ENCODE data around the gene RAB3GAP1.
"Not testable (repeated sequence)": the region's sequence is repeated elsewhere in the genome, so short reads cannot be mapped to it uniquely, and the experiment has no call there.

RAB3GAP1 gene

DNA sequence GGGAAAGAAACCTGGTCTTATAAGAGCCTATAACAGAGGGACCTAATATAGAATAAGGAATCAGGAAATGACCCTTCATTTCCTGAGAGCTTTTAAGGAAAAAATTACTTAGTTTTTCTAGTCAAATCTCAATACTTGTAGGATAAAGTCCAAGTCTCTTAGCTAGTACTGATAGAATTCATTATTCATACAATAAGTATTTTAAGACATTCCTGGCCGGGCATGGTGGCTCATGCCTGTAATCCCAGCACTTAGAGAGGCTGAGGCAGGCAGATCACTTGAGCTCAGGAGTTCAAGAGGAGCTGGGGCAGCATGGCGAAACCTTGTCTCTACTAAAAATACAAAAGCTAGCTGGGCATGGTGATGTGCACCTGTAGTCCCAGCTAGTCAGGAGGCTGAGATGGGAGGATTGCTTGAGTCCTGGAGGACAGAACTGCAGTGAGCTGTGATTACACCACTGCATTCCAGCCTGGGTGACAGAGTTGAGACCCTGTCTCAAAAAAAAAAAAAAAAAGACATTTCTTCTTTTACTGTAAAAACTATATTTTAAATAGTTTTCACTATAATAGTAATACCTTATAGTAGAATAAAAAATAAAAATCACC is 3.2 kb downstream of the RAB3GAP1 start:
- DNase-seq, result no peak

DNA sequence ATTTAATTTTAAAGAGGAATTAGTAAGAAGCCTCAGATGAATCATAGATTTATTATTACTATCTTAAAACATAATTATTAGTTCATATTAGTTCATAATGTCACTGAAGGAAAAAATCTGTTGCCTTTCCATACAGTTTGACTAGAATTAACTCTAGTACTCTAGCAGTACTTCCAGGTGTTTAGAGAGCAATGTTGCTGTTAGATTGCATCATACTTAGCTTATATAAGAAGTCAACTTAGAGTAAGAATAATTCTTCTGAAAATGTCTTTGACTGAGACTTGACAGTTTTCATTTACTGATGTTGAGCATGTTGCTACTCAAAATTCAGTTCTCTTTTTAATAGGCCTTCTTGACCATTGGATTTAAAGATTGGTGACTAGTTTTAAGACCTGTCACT is 4.7 kb downstream of the RAB3GAP1 start:
- no peak for DNase-seq

DNA sequence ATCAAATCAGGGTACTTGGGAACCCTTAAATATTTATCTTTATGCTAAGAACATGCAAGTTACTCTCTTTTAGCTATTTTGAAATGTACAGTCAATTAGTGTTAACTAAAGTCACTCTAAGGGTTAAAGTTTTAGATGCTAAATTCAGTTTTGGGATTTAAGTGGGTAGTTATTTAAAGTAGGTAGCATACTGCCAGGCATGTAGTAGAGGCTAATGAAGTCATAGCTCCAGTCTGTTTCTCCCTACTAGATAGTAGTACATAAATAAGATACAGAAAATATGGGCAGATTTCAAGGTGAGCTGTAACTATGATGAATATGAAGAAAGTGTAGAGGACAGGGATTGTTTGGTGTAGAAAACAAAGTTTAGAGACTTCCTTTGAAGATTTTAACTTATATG is 7.5 kb downstream of the RAB3GAP1 start:
- DNase-seq, result no peak

DNA sequence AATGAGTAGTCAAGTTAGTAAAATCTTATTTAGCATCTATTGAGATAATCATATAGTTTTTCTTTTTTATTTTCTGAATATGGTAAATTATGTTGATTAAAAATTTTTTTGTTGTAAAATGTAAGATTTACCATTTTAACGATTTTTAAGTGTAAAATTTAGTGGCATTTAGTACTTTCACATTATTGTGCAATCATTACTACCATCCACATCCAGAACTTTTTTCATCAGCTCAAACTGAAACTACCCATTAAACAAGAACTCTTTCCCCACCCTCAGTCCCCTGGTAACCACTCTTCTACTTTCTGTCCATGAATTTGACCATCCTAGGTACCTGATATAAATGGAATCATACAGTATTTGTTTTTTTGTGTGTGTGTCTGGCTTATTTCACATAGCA is 11.1 kb downstream of the RAB3GAP1 start:
- DNase-seq, result no peak

DNA sequence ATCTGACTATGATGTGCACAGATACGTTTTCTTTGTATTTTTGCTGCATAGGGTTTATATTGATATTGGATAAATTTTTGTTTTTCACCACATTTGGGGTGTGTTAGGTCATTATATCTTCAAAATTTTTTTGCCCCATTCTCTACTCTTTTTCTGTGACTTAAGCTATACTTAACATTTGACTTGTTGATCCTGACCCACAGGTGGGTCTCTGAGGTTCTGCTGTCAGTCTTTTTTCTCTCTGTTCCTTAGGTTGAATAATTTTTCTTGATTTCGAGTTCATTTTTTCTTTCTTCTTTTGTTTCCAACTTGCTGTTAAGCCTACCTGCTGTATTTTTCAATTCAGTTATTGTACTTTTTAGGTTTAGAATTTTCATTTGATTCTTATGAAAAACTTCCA is 12.1 kb downstream of the RAB3GAP1 start:
- DNase-seq, result no peak

DNA sequence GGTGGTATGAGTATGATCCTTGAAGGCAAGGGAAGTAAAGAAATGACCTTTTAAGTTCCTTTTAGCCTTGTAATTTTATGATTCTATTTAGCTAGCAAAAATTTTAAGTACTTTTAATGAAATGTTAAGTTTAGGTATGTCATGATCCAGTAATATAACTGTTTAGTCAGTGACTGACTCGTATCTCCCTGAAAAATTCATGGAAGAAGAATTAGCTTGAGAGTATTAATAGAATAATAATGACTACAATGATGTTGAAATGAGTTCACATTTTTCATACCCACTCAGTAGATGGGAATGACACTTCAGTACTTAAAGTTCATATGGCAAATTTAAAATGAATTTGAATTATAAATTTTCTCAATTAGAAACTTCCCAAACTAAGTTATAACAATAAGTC is 14.6 kb downstream of the RAB3GAP1 start:
- DNase-seq, result no peak

DNA sequence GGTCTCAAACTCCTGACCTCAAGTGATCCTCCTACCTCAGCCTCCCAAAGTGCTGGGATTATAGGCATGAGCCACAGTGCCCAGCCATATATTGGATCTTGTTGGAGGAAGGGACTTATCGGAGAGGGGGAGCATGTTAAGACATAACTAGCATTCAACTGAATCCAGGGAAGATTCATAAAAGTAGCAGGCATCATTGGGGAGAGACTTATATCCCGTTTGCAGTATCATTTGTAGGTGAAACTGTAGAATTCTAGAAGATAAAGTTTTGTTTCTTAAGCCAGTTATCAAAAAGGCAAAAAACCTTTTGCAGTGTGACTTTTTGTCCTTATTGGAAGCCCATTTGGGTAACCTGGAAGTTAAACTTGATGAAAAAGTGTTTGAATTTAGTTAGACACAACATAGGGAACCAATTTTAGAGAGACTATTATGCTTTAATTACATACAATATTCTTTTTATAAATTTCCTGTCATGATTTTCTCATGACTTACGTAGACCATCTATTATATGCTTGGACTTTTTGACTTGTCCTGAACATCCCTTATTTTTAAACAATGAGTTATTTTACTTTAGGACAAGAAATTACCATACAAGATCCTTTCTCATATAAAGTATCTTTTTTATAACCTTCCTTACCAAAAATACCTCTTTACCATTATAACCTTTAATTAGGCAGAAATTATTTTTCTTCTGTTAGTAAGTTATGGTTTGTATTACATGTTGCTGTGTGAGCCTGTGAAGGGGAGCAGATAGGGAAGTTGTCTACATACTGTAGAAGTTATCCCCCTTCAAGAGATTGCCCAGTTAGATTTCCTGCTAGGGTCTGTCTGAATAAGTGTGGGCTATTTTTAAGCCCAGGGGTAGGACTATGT is 20.3 kb downstream of the RAB3GAP1 start:
- DNase-seq, result no peak

DNA sequence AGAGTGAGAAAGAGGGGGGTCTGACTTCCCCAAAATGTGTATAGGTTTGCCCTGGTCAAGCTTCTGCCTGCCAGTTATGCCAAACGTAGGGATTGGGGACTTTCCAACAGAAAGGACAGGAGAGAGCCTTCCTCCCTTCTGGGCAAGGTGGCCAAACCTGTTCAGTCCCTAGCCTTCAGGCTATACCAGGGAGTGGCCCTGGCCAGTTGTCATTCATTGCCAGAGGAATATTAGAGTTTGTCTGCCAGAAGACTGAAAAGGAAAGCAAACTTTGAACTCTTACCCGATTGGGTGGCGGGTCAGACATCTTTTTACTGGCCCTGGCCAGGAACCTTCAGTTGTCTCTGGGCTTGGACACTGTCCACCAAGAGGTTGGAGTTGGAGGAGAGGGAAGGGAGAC is 22.1 kb downstream of the RAB3GAP1 start:
- no peak for DNase-seq

DNA sequence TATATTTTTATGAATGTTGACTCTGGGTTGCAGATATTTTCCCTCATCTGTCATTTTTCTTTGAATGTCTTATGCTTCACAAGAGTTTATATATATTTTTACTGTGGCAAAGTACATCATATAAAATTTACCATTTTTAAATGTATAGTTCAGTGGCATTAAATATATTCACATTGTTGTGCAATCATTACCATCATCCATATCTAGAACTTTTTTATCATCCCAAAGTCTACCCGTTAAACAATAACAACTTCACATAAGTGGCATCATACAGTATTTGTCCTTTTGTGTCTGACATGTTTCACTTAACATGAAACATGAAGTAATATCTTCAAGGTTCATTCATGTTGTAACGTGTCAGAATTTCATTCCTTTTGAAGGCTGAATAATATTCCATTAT is 24.5 kb downstream of the RAB3GAP1 start:
- no peak for DNase-seq

DNA sequence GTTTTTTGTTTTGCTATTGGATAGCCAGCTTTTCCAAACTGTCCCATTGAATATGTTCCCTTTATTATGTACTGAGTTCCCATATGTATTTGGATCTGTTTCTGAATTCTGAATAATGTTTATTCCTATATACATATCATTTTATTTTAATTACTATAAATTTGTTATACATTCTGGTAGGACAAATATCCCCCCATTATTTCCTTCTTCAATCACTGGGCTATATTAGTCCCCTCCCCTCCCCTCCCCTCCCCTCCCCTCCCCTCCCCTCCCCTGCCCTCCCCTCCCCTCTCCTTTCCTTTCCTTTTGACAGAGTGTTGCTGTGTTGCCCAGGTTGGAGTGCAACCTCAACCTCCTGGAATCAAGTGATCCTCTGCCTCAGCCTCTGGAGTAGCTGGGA is 26.3 kb downstream of the RAB3GAP1 start:
- DNase-seq, result no peak

DNA sequence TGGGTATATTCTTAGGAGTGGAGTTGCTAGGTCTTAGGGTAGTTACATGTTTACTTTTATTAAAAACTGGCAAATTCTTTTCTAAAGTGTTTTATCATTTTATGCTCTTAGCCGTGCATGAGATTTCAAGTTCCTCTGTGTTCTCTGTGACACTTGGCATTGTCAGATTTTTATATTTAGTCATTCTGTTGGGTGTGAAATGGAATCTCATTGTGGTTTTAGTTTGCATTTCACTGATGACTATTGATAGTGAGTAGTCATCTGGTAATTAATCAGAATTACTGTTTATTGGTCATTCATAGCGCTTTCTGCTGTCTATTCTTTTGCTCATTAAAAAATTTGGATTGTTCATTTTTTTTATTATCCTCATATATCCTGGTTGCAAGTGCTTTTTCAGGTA is 34.1 kb downstream of the RAB3GAP1 start:
- no peak for DNase-seq

DNA sequence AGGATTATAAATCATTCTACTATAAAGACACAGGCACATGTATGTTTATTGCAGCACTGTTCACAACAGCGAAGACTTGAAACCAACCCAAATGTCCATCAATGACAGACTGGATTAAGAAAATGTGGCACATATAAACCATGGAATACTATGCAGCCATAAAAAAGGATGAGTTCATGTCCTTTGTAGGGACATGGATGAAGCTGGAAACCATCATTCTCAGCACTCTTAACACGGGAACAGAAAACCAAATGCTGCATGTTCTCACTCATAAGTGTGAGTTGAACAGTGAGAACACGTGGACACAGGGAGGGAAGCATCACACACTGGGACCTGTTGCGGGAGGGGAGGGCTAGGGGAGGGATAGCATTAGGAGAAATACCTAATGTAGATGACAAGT is 37.5 kb downstream of the RAB3GAP1 start:
- DNase-seq, result not testable (repeated sequence)

DNA sequence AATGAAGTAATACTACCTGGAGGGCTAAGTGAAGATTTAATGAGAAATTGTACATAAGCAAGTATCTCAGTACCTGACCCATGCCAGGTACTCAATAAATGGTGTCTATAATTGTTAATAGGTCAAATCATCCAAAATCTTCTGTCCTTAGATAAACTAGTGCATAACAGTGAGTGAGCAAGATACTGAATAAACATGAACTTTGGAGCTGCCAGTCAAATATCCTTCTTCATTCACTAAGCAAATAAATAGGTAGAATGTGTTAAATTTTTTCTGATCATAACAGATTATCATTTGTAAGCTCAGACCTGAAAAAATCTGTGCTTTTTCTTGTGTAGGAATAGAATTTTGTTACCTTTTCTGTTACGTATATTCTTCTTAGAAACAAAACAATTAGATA is 39.6 kb downstream of the RAB3GAP1 start:
- no peak for DNase-seq

DNA sequence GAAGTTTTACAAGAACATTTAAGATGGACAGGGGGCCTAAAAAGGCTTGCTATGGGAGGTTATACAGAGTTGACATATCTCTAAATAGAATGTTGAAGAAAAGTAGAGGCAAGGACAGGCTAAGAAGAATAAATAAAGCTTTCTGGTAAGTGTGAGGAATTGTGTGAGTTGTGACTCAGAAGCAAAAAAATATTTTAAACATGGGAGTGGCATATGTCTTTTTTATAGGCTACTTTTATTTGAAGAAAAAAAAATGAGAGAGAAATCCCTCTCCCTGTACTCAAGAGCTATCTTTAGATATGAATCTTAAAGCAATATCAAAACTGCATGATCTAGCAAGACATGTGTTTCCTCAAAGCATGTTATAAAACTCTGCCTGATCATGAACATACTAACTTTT is 41.1 kb downstream of the RAB3GAP1 start:
- no peak for DNase-seq

DNA sequence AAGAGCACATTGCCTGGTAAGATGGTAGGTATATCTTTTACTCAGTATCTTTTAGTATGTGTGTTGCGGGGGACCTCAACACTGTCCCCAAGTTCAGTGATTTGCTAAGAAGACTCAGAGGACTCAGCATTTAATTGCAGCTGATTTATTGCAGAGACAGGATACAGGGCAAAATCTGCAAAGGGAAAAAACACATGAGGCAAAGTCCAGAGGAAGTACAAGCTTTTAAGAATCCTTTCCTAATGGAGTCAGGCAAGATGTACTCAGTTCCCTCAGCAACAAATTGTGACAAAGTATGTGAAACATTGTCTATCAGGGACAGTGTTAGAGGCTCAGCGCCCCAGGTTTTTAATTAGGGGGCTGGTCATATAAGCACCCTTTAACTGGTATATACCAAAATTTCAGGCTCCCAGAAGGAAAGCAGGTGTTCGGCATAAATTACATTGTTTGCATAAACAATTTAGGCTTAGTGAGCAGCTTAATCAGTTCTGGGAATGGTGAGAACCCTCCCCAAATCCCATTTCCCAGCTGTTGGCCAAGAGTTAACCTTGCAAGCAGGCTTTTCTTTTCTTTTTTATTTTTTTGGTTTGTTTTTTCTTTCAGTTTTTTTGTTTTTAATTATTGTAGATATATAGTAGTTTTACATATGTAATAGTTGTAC is 41.7 kb downstream of the RAB3GAP1 start:
- no peak for DNase-seq

DNA sequence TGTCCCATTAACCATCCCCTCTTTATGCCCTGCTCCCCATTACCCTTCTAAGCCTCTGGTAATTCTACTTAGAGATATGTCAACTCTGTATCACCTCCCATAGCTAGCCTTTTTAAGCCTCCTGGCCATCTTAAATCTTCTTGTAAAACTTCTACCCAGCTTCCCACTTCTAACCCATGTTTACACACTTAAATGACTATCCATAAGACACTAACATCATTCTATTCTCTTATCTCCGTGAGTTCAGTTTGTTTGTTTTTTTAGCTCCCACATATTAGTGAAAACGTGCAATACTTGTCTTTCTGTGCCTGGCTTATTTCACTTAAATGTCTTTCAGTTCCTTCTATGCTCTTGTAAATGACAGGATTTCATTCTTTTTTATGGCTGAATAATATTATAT is 42.4 kb downstream of the RAB3GAP1 start:
- no peak for DNase-seq

DNA sequence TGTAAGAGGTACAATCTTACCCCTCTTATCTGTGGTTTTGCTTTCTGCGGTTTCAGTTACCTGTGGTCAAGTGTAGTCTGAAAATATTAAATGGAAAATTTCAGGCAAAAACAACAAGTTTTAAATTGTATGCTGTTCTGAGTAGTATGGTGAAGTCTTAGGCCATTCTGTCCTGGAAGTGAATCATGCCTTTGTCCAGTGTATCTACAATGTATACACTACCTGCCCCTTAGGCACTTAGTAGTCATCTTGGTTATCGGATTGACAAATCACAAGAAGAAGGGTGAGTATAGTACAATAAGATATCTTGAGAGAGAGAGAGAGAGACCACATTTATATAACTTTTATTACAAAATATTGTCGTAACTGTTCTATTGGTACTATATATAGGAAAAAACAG is 43.5 kb downstream of the RAB3GAP1 start:
- no peak for DNase-seq

DNA sequence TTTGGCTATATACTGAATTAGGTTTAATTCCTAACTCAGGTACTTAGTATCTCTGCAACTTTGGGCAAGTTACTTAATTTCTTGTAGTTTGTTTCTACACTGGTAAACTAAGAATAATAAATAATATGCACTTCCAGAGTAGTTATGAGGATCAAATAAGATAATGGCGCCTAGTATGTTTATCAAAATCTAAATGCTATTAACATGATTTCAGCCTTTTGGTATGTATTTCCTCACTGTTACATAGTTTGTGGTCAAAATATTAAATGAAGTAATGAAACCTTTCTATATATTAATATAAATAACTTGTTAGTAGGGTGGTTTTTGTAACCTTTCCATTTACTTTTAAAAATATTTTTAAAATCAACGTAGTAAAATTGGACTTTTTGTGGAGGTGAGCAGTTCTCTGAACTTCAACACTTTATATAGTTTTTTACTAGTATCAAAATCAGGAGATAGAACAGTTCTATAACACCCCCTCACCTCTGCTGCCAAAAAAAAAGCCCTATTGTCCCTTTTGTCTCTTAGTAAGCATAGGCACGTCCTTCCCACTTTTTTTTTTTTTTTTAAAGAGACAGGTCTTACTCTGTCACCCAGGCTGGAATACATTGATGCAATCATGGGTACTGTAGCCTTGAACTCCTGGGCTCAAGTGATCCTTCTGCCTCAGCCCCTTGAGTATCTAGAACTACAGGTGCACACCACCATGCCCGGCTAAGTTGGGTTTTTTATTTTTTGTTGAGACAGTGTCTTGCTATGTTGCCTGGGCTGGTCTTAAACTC is 44.8 kb downstream of the RAB3GAP1 start:
- DNase-seq, result no peak

DNA sequence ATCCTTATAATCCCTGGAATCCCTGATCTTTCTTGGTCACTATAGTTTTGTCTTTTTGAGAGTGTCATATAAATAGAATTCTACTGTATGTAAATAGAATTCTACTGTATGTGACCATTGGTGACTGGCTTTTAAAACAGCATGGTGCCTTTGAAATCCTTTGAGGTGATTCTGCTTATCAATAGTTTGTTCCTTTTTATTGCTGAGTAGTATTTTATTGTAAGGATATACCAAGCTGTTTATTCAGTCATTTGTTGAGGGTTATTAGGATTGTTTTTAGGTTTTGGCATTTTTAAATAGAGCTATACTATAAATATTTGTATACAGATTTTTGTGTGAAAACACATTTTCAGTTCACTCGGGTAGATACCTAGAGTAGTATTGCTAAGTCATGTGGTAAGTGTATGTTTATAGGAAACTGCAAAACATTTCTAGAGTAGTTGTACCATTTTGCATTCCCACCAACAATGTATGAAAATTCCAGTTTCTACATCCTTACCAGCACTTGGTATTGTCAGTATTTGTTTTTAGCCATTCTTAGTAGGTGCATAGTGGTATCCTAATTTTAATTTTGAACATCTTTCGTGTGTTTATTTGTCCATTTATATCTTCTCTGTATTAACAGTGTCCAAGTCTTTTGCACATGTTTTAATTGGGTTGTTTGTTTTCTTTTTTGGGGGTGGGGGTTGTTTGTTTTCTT is 45.6 kb downstream of the RAB3GAP1 start:
- DNase-seq, result no peak

DNA sequence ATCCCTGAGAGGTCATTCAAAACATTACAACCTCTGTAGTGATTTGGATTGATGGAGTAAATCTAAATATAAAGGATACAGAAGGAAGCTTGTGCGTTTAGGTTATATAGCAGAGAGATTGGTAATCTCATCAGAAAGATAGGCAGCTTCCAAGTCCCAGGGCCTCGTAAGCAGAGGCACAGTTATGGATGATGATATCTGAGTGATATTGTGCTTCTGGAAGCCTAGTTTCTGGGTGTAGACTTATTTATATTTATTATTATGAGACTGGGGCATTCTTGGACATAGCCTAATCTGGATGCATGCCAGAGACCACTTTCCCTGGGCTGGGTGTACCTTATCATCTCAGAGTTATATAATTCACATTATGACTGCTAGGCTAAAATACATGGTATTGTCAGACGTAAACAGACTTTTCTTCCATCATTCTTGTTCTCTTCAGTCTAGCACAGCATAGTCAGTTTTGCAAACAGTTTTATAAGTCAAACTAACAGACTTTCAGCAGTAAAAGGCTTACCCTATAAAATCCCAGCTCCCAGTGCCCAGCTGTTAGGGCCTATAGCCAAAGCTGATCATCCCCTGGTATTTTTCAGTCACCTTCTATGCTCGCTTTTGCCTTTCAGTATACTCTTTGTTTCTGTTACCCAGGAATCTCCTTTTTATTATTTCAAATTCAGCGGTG is 47.9 kb downstream of the RAB3GAP1 start:
- no peak for DNase-seq

DNA sequence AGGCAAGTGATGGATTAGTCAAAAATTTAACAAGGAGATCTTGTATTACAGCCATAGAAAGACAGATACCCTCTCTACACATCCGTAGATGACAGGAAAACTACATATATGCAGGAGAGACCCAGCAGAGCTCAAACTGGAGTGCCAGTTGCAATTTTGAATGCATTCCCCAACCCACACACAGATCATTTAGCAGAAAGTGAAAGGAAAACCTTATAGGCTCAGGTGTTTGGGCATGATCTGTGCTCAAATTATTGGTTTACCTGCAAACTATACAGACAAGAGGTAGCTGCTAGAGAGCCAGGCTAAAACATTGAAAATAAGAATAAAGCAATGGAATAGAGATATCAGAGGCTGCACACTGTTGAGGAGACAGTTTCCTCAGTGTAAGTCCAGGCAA is 51.8 kb downstream of the RAB3GAP1 start:
- DNase-seq, result no peak

All from CD4-positive, alpha-beta T cell treated with Interferon alpha-2 for 1 hour (primary cell).